Mesendoderm (in vitro differentiated cells): ENCODE measurements around the gene SLC66A3.

Experiments used
- DNase-seq: peaks from one replicate; pipeline ENCODE4 v3.0.0; 2013
- H2AK5ac ChIP-seq: 2 replicates; pipeline ENCODE4 v1.6.1; 2013; ENCODE audit warnings: low read length, inconsistent platforms
- H2BK120ac ChIP-seq: 2 replicates; pipeline ENCODE4 v1.6.1; 2013; ENCODE audit warnings: low read depth, mild to moderate bottlenecking, low read length, moderate library complexity, mixed read lengths
- H2BK15ac ChIP-seq: replicated peaks from 2 replicates; pipeline ENCODE4 v1.6.1; 2013; ENCODE audit warnings: low read depth, mild to moderate bottlenecking, moderate library complexity
- H2BK5ac ChIP-seq: 2 replicates; pipeline ENCODE4 v1.6.1; 2013; ENCODE audit warnings: low read length, inconsistent platforms
- H3K18ac ChIP-seq: 2 replicates; pipeline ENCODE4 v1.6.1; 2013; ENCODE audit warnings: mild to moderate bottlenecking, low read length, mixed read lengths
- H3K23ac ChIP-seq: one replicate; pipeline ENCODE4 v1.6.1; 2013; ENCODE audit warnings: low read length
- H3K27ac ChIP-seq: 2 replicates; pipeline ENCODE4 v1.5.1; 2013; ENCODE audit warnings: low read depth, mild to moderate bottlenecking, inconsistent platforms, low read length, moderate library complexity
- H3K27me3 ChIP-seq: 2 replicates; pipeline ENCODE4 v1.6.1; 2013; ENCODE audit warnings: low read length, control low read depth, mild to moderate bottlenecking, inconsistent platforms; ENCODE audit not compliant: insufficient read depth, poor library complexity
- H3K36me3 ChIP-seq: 2 replicates; pipeline ENCODE4 v1.6.1; 2013; ENCODE audit warnings: low read length, inconsistent platforms; ENCODE audit not compliant: control insufficient read depth, insufficient read depth
- H3K4ac ChIP-seq: one replicate; pipeline ENCODE4 v1.6.1; 2013; ENCODE audit warnings: low read depth, mild to moderate bottlenecking, low read length, moderate library complexity
- H3K4me1 ChIP-seq: 2 replicates; pipeline ENCODE4 v1.6.1; 2013; ENCODE audit warnings: low read depth, low read length, inconsistent platforms; ENCODE audit not compliant: control insufficient read depth
- H3K4me2 ChIP-seq: 2 replicates; pipeline ENCODE4 v1.6.1; 2013; ENCODE audit warnings: low read length
- H3K4me3 ChIP-seq: 2 replicates; pipeline ENCODE4 v1.5.1; 2013; ENCODE audit warnings: mild to moderate bottlenecking, low read length
- H3K56ac ChIP-seq: one replicate; pipeline ENCODE4 v1.6.1; 2013; ENCODE audit warnings: low read length
- H3K79me1 ChIP-seq: 2 replicates; pipeline ENCODE4 v1.6.1; 2013; ENCODE audit warnings: low read length, inconsistent platforms
- H3K79me2 ChIP-seq: 2 replicates; pipeline ENCODE4 v1.6.1; 2013; ENCODE audit warnings: mild to moderate bottlenecking, low read length; ENCODE audit not compliant: control insufficient read depth, insufficient read depth
- H3K9ac ChIP-seq: 2 replicates; pipeline ENCODE4 v1.6.1; 2013; ENCODE audit warnings: low read length, inconsistent platforms
- H4K5ac ChIP-seq: one replicate; pipeline ENCODE4 v1.6.1; 2013; ENCODE audit warnings: low read length
- H4K8ac ChIP-seq: one replicate; pipeline ENCODE4 v1.6.1; 2013; ENCODE audit warnings: low read depth, mild to moderate bottlenecking, control low read depth, low read length, moderate library complexity
- WGBS: extraction: QIAGEN DNeasy Blood & Tissue Kit; methylation state at CpG from one replicate; pipeline ENCODE4 v1.1.7; 2013; ENCODE audit warnings: low lambda C conversion rate, missing lambda C conversion rate; ENCODE audit not compliant: insufficient coverage; ENCODE audit errors: extremely low coverage; 5-methylcytosine and 5-hydroxymethylcytosine counted together

The SLC66A3 gene

DNA sequence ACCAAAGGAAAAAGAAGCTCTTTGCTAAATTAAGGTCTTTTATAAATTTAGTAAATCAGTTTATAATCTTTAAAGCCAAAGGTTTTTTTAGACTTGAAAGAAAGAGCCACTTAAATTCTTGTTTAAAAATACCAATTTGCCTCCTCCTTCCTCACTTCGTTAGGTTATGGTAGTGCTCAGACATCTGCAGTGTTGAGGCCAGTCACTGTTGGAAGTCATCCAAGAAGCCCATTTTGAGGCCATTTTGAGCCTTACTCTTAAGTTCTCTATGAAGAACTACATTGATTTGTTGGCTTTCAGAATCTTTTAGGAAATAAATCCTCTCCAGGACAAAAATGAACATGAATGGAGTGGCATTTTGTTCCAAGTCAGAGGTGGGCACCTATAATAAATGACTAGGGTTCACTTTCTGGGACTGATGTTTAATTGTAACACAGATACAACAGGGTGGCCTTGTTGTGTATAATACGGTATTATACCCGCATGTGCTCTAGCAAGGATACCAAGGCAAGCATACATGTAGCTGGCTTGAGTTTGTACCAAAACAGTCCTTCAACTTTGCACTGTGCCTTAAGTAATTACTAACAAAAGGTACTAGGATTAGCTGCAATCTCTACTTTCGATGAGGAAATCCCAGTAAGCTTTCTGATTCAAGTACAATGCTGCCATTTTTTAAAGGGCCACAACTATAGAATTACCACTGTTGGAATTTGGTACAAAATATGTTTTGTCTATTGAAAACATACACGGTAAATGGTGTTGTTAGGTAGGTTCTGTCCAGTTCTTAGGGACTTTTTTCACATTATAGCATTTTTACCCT is 22.8 kb downstream of the SLC66A3 start:
- Histone ChIP-seq H3K56ac (no peak overlapping the region), H4K5ac (no peak overlapping the region), H3K23ac (no peak overlapping the region), H2BK5ac (no peak overlapping the region), H4K8ac (no peak overlapping the region), H3K79me1 (no peaks in the 10 kb centered on the region), H3K4ac (no peak overlapping the region), H3K36me3 (no peaks in the 10 kb centered on the region), H3K27me3 (no peaks in the 10 kb centered on the region), H3K9ac (no peak overlapping the region), H3K4me3 (no peak overlapping the region), H3K4me1 (no peaks in the 10 kb centered on the region), H2AK5ac (no peak overlapping the region), H2BK120ac (no peak overlapping the region), H3K79me2 (no peaks in the 10 kb centered on the region), H2BK15ac (no peak overlapping the region), H3K18ac (no peak overlapping the region), H3K4me2 (no peak overlapping the region), H3K27ac (no peak overlapping the region)
- no peak for DNase-seq
- WGBS, result no CpG with 5 or more reads among the region's 5 CpGs

DNA sequence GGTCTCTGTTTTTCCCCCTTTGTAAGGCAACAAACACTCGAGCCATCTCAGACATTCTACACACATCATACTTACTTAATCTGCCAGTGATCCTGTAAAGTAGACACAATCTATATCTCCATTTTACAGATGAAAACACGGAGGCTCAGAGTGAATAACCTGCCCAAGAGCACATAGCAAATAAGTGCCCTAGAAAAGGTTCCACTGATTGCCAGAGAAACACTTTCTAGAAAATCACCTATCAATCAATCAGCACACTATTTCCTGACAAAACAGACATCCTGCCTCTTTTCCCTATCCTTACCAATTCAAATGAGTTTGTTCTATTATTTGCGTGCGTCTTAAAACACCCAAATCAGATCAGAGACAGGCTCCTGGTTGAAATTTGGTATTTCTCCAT is 23.9 kb downstream of the SLC66A3 start:
- Histone ChIP-seq H3K4me1 (no peaks in the 10 kb centered on the region), H3K4me2 (no peak overlapping the region), H3K23ac (no peak overlapping the region), H3K4ac (no peak overlapping the region), H2AK5ac (no peak overlapping the region), H2BK120ac (no peak overlapping the region), H4K8ac (no peak overlapping the region), H2BK5ac (no peak overlapping the region), H3K9ac (no peak overlapping the region), H3K27ac (no peak overlapping the region), H3K79me2 (no peaks in the 10 kb centered on the region), H3K4me3 (no peak overlapping the region), H3K36me3 (no peaks in the 10 kb centered on the region), H3K27me3 (no peaks in the 10 kb centered on the region), H3K18ac (no peak overlapping the region), H3K56ac (no peak overlapping the region), H3K79me1 (no peaks in the 10 kb centered on the region), H2BK15ac (no peak overlapping the region), H4K5ac (no peak overlapping the region)
- no CpG with 5 or more reads among the region's 4 CpGs for WGBS
- no peak for DNase-seq

DNA sequence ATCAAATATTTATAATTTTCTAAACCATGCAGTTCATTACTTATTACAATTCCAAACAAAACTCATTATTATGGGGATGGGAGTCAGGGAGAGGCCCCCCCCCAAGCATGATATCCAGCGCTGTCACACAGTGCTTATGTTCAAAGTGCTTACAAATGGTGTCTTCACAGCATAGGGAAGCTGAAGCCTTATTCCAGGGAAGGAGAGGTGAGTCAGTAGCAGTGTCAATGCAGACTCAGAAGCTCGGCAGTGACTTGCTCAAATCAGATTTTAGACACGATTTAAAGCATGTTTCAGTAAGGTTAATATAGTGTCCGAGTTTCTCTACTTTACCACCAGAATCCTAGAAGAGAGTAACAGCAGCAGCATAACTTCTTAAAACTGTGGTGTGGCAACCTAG is 24.6 kb downstream of the SLC66A3 start:
- Histone ChIP-seq H3K27ac (no peak overlapping the region), H3K9ac (no peak overlapping the region), H3K23ac (no peak overlapping the region), H2AK5ac (no peak overlapping the region), H2BK15ac (no peak overlapping the region), H3K18ac (no peak overlapping the region), H3K36me3 (no peaks in the 10 kb centered on the region), H3K4me3 (no peak overlapping the region), H3K4me1 (no peaks in the 10 kb centered on the region), H2BK120ac (no peak overlapping the region), H4K8ac (no peak overlapping the region), H3K4ac (no peak overlapping the region), H3K4me2 (no peak overlapping the region), H3K27me3 (no peaks in the 10 kb centered on the region), H3K79me1 (no peaks in the 10 kb centered on the region), H2BK5ac (no peak overlapping the region), H4K5ac (no peak overlapping the region), H3K56ac (no peak overlapping the region), H3K79me2 (no peaks in the 10 kb centered on the region)
- no peak for DNase-seq
- no CpG with 5 or more reads among the region's 4 CpGs for WGBS

DNA sequence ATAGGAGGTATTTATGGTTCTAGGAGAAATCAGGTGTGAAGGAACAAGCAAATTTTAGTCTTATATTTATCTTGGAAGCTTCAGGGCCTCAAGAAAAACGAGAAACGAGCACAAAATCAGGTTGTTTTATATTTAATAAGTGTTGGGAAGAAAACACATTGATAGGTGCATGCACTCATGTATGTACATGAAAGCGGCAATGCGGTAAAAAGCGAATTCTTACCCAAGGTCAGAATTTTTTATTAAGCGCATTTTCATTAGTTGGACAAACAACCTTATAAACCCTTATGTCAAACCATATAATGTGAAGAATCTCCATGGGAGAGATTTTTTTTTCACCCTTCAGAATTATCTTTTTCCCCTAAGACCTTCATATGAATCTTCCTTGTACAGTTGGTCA is 25.4 kb downstream of the SLC66A3 start:
- no peak overlapping the region for H3K4me2 ChIP-seq
- no peak overlapping the region for H3K18ac ChIP-seq
- H2BK5ac ChIP-seq, result no peak overlapping the region
- H3K79me2 ChIP-seq, result no peaks in the 10 kb centered on the region
- no peak overlapping the region for H4K5ac ChIP-seq
- H3K4me1 ChIP-seq, result no peaks in the 10 kb centered on the region
- H3K27me3 ChIP-seq, result no peaks in the 10 kb centered on the region
- H3K79me1 ChIP-seq, result no peaks in the 10 kb centered on the region
- no peak overlapping the region for H4K8ac ChIP-seq
- no peak overlapping the region for H2BK15ac ChIP-seq
- H3K4me3 ChIP-seq, result no peak overlapping the region
- no peak overlapping the region for H3K9ac ChIP-seq
- no CpG with 5 or more reads among the region's 6 CpGs for WGBS
- no peak for DNase-seq
- H3K36me3 ChIP-seq, result no peaks in the 10 kb centered on the region
- H3K27ac ChIP-seq, result no peak overlapping the region
- no peak overlapping the region for H3K56ac ChIP-seq
- H3K23ac ChIP-seq, result no peak overlapping the region
- no peak overlapping the region for H2AK5ac ChIP-seq
- H2BK120ac ChIP-seq, result no peak overlapping the region
- H3K4ac ChIP-seq, result no peak overlapping the region

DNA sequence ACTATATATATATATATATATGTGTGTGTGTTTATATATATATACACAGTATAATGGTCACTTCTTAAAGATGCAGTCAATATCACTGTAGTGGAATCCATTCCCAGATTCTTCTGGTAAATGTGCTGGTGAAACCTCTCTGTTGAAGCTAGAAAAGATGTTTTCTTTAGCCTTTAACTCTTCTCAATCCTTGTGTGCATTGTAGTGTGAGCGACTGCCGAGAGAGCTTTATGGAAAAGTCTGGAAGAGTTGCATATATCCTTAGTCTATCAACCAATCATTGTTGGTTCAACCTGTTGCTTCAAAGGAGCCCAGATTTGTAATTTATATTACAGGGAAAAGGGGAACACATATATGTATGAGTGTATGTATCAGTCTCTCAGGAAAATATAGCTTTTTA is 27.7 kb downstream of the SLC66A3 start:
- H3K79me1 ChIP-seq, result no peaks in the 10 kb centered on the region
- no peak for DNase-seq
- no peak overlapping the region for H3K4me3 ChIP-seq
- H2BK120ac ChIP-seq, result no peak overlapping the region
- no peak overlapping the region for H4K5ac ChIP-seq
- H2AK5ac ChIP-seq, result no peak overlapping the region
- H3K4me2 ChIP-seq, result no peak overlapping the region
- no peak overlapping the region for H4K8ac ChIP-seq
- no peaks in the 10 kb centered on the region for H3K4me1 ChIP-seq
- H3K27ac ChIP-seq, result no peak overlapping the region
- no peaks in the 10 kb centered on the region for H3K27me3 ChIP-seq
- H3K79me2 ChIP-seq, result no peaks in the 10 kb centered on the region
- H3K23ac ChIP-seq, result no peak overlapping the region
- no peak overlapping the region for H3K9ac ChIP-seq
- no peak overlapping the region for H3K56ac ChIP-seq
- H3K36me3 ChIP-seq, result peaks cover 2% of the 10 kb centered on the region
- no peak overlapping the region for H2BK5ac ChIP-seq
- H3K18ac ChIP-seq, result no peak overlapping the region
- H3K4ac ChIP-seq, result no peak overlapping the region
- no CpG with 5 or more reads among the region's 2 CpGs for WGBS
- no peak overlapping the region for H2BK15ac ChIP-seq

DNA sequence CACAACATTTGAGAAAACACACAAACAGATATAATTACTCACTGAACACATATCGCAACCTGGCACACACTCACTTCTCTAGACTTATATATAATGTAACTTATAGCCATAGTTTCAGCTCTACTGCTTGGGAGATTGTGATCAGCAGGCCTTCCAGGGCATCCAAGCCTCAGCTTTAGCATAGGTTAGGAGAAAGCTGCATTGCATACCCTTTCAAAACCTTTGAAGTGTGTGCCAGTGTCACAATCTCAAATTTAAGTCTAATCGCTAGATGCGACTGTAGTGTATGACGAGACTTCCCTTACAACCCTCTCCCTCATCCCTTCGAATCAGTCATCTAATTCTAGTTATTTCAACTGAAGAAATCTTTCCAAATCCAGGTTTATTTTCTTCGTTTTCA is 30.9 kb downstream of the SLC66A3 start:
- Histone ChIP-seq H3K23ac (no peak overlapping the region), H2BK5ac (no peak overlapping the region), H3K56ac (no peak overlapping the region), H3K27ac (no peak overlapping the region), H3K4ac (no peak overlapping the region), H4K5ac (no peak overlapping the region), H3K79me2 (no peaks in the 10 kb centered on the region), H3K4me2 (no peak overlapping the region), H2BK15ac (no peak overlapping the region), H4K8ac (no peak overlapping the region), H2AK5ac (no peak overlapping the region), H3K18ac (no peak overlapping the region), H3K36me3 (peaks cover 2% of the 10 kb centered on the region), H3K4me3 (no peak overlapping the region), H3K4me1 (no peaks in the 10 kb centered on the region), H3K9ac (no peak overlapping the region), H3K79me1 (no peaks in the 10 kb centered on the region), H2BK120ac (no peak overlapping the region), H3K27me3 (no peaks in the 10 kb centered on the region)
- no peak for DNase-seq
- WGBS, result 100% methylated on average over 1 of the region's 6 CpGs
